CD4-positive, alpha-beta T cell treated with Interleukin-17A for 4 hours (primary cell): ENCODE results near the gene PIK3R3.

Experiments
- DNase-seq: peaks from one replicate; pipeline ENCODE4 v3.0.0-alpha.2; 2020; ENCODE audit warnings: mixed read lengths

PIK3R3 gene

GRCh38 chr1:46020010-46020409, 112.4 kb downstream of the PIK3R3 start:
- no peak for DNase-seq

- no peak for DNase-seq
Measured at GRCh38 chr1:46019348-46019747, 113.1 kb downstream of the PIK3R3 start.

- DNase-seq, result no peak
Measured at GRCh38 chr1:46017876-46018503, 114.4 kb downstream of the PIK3R3 start.

DNA sequence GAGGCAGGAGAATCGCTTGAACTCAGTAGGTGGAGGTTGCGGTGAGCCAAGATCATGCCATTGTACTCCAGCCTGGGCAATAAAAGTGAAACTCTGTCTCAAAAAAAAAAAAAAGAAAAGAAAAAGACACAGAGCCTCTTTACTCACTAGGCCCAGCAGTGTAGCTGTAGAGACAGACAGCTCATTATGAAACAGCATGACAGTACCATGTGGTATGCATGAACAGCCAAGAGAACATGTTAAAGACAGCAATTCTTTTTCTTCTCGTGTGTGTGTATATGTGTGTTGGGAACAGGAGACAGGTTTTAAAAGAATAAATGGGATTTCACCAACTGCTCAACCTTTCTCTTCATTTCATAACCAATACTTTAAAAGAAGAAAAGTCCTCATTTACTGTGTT, 118.8 kb downstream of the PIK3R3 start:
- DNase-seq, result no peak

DNA sequence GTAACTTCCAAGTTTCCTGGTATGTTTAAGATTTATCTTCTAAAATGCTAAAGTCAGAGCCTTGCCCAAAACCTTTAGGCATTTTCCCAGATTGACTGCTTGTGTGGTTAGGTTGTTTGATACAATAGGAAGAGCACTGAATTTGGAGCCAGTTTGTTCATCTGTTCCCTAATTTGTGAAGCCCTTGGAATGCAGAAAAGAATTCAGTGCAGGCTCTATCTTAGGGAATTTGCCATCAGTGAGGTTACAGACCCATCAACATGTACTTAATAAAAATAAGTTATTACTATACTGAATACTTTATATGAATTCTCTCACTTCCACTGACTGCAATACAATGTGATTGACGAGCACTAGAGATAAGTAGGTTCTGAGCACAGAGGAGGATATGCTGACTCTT, 120.2 kb downstream of the PIK3R3 start:
- no peak for DNase-seq

GRCh38 chr1:46011121-46011695, 121.2 kb downstream of the PIK3R3 start:
- DNase-seq, result no peak

- no peak for DNase-seq
Measured at GRCh38 chr1:46010611-46011010, 121.8 kb downstream of the PIK3R3 start.

DNA sequence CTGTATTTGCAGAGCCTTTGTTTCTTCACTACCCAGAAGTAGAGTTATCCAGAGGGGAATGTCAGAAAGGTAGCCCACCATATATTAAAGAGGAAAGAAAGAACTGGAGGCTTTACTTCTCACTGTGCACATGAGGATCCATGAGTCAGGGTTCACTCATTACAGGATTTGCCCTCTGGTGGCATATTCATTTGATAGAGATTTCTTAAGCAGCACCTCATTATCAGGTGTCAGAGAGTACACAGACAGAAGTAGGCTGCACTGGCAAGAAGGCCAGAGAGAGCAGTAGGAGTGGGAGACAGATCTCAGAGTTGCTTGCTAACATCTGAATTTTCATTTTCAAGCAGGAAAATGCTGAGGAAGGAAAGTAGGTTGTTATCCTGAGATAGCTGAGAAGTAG, 123.8 kb downstream of the PIK3R3 start:
- no peak for DNase-seq

DNA sequence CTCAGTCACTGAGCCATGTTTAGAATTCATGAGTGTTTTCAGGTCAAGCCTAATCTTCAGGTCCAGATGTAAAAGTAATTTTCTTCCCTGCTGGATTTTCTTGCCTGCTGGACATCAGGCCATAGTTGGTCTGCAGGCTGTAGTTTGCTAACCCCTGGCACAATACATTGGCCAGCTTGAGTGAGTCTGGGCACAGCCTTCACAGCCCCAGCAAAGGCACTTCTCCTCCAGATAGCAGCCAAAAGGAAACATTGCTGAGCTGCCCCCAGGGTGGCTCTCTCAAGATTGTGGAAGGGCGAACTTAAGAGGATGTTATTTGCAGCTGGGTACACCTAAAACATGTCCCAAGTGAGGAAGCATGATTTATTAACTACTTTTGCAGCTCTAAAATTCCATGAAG, 126.8 kb downstream of the PIK3R3 start:
- DNase-seq, result no peak

GRCh38 chr1:46004492-46004891, 127.9 kb downstream of the PIK3R3 start:
- no peak for DNase-seq

- DNase-seq, result no peak
Measured at GRCh38 chr1:46003315-46003714, 129.1 kb downstream of the PIK3R3 start.

DNA sequence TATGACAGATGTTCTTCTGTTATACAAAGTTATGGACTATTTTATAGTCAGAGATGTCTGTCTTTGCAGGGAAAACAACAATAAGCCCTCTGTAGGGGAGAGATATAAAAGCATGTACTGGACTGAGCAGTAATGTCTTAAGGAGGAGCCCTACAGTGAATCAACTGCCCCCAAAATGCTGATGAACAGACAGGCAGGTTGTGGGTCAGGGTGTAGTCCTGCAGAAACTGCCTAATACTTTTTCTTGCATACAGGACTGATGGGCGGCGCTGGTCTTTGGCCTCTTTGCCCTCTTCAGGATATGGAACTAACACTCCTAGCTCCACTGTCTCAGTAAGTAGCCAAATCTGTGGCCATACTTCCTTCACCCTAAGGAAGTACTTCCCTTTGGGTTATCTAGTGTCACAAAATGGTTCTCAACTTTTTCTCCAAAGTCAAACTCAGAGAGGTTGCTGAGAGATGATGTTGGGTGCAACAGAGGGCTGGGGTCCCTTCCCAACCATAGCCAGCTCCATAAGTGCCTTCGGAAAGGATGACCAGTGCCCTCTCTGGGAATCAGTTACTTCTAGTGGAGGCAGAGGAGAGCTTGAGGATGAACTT, 129.8 kb downstream of the PIK3R3 start:
- DNase-seq, result no peak

DNA sequence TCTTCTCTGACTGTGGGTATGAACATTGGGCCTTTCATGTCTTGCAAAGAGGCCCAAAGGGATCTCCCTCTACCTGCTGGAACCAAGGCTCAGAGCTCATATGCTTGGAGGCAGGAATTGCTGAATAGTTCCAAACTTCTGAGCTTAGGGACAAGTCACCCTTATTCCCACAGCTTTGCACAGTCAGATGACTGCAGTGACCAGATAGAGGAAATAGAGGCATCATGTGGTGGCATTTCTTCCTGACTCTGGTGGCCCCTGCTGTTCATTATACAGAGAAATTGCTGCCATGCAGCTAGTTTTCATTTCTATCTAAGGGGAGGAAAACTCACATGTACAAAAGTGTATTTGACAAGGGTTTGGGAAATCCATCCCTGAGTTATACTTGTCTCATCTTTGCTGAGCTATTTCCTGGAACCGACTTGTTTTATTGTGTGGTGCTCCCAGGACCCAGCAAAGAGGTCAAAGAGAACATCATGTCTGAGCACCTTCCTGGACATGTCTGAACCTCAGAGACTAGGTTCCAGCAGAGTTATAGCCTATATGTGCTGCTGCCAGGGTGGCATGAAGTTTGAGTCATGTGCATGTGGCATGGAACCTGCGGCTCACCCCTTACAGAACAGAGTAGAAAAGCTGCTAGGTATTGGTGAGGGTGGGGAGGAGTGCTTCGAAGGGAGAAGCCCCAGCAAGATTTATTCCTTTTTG, 131.2 kb downstream of the PIK3R3 start:
- no peak for DNase-seq

DNA sequence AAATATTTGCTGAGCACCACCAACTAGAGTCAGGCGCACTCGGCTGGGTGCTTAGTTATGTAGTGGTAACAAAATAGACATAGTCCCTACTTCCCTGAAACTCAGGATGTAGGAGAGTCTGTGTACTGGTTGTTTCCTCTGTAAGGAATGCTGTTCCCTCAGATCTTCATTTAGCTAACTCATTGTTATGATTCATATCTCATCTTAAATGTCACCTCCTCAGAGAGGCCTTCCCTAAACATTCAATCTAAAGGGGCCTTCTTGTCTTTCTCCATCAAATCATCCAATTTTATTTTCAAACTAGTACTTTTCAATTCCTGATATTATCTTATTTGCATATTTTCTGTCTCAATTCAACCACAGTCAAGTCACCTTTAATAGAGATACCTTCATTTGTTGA, 132.9 kb downstream of the PIK3R3 start:
- no peak for DNase-seq

DNA sequence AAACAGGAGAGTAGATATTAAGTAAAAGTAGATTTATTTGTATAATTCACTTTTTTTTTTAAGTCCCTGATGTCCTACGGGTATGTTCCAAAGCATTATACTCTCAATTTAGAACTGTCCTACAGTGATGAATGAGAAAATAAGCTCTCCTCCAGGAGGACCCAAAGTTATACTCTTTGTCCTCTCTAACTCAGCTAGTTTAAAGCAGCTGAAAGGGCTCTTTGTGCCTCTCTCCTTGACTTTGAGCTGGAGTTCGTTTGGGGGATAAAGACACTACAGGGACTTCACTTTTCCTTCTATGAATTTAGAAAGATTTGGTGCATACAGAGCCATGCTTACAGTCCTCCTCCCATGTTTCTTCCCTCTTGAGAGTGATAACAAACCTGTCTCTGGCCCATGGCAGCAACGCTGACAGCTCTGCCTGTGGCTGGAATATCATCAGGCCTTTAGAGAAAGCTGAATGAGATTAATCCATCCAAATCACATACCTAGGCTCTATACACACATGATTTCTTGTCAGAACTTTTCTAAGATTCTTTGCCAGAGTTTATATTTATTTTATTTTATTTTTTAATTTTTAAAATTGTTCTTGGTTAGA, 134.3 kb downstream of the PIK3R3 start:
- DNase-seq, result no peak

GRCh38 chr1:45995298-45995697, 137.1 kb downstream of the PIK3R3 start:
- no peak for DNase-seq

- no peak for DNase-seq
Measured at GRCh38 chr1:45994423-45994822, 138.0 kb downstream of the PIK3R3 start.
